ENCODE results near the gene GRM8.

Gene GRM8

DNA sequence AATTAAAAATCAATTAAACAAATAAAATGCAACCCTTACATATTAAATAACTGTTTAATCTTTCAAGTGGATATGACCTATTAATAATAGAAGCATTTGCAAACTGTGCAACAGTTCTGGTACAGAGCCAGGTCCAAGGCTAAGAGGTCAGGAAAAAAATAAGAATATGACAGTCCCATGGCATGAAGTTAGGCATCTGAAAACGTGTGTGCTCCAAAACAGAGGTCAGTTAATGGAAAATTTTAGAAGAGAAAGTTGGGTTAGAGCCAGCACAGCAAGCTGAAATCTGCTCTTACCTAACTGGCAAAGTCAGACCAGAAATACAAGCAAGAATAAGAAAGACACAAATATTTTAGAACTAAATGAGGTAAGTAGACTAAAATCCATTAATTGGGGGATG lies 757.7 kb downstream of the GRM8 start:
- no peak for TF ChIP-seq ZFX (IDR thresholded peaks at IDR 0.05)
- TF ChIP-seq, protein P1, sequence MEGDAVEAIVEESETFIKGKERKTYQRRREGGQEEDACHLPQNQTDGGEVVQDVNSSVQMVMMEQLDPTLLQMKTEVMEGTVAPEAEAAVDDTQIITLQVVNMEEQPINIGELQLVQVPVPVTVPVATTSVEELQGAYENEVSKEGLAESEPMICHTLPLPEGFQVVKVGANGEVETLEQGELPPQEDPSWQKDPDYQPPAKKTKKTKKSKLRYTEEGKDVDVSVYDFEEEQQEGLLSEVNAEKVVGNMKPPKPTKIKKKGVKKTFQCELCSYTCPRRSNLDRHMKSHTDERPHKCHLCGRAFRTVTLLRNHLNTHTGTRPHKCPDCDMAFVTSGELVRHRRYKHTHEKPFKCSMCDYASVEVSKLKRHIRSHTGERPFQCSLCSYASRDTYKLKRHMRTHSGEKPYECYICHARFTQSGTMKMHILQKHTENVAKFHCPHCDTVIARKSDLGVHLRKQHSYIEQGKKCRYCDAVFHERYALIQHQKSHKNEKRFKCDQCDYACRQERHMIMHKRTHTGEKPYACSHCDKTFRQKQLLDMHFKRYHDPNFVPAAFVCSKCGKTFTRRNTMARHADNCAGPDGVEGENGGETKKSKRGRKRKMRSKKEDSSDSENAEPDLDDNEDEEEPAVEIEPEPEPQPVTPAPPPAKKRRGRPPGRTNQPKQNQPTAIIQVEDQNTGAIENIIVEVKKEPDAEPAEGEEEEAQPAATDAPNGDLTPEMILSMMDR (conservative IDR thresholded peaks at IDR 0.05) = no peak
- no peak overlapping the region for H3K27ac ChIP-seq

DNA sequence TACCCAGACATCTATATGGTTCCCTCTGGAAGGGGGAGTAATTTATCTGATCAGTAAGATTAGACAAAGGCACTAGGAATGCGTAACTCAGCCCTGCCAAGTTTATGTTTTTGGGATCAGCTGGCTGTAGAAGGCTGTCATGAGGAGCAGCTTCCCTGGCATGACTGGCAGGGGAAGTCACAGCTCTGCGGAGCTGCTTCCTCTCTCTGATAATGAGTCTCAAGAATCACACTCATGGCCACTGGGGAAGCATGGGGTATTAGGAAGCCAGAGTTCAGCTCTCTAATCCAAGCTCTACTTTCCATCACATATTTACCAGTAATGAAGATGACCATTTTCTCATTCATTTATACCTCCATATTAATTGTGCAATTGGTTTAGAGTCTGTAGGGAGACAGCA lies 758.9 kb downstream of the GRM8 start:
- H3K27ac ChIP-seq = no peak overlapping the region
- TF ChIP-seq, protein P1 (conservative IDR thresholded peaks at IDR 0.05) = no peak
- TF ChIP-seq ZFX (IDR thresholded peaks at IDR 0.05) = no peak

DNA sequence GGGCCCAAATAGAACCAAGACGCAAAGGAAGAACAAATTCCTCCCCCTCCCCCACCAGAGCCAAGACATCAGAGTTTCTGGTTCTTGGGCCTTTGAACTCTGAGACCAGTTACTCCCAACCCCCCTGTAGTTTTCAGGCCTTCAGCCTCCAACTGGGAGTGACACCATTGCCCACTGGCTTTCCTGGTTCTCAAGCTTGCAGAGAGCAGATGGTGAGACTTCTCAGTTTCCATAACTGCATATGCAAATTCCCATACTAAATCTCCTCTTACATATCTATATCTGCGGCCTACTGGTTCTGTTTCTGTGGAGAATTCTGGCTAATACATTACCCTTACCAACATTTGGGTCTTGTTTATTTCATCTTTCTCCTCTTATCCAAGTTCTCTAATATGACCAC lies 762.9 kb downstream of the GRM8 start:
- TF ChIP-seq, protein P1 (conservative IDR thresholded peaks at IDR 0.05) = no peak
- TF ChIP-seq ZFX (IDR thresholded peaks at IDR 0.05) = no peak
- no peak overlapping the region for H3K27ac ChIP-seq

DNA sequence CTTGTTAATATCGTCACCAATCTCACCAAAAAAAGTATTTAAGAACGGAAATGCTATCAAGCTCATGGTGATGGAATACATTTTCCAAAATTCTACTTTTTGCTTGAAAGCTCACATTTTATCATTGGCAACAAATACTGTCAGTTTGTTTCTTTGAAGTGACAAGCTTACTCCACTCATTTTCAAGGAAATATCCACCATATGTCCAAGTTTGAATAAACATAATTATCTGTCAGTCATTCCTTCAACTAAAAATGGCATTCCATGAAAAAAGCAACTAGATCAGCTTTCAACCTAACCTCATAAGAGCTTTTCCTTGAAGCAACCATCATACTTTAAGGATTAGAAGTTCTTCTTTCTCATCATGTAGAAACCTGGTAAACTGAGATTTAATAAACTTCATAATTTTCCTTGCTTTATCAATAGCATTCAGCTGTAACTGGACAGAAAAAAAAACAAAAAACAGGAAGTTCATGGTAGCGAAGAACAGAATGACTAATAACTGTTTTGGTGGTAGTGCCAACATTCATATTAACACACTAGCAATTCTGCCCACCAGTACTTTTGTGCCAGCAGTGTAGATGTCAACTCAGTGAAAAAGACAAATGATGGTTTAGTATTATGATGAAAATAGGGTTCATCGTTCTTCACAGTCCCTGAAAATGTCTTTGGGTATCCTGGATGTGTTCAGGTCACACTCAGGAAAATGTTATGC lies 764.9 kb downstream of the GRM8 start:
- H3K27ac ChIP-seq = no peak overlapping the region
- TF ChIP-seq, protein P1 (conservative IDR thresholded peaks at IDR 0.05) = no peak
- no peak for TF ChIP-seq ZFX (IDR thresholded peaks at IDR 0.05)

- TF ChIP-seq ZFX (IDR thresholded peaks at IDR 0.05) = no peak
- TF ChIP-seq, protein P1 (conservative IDR thresholded peaks at IDR 0.05) = no peak
- H3K27ac ChIP-seq = no peak overlapping the region
Observed at GRCh38 chr7:126486806-126487205, 765.9 kb downstream of the GRM8 start.

- no peak overlapping the region for H3K27ac ChIP-seq
- TF ChIP-seq, protein P1 (conservative IDR thresholded peaks at IDR 0.05) = no peak
- no peak for TF ChIP-seq ZFX (IDR thresholded peaks at IDR 0.05)
Observed at GRCh38 chr7:126485791-126486190, 767.0 kb downstream of the GRM8 start.

DNA sequence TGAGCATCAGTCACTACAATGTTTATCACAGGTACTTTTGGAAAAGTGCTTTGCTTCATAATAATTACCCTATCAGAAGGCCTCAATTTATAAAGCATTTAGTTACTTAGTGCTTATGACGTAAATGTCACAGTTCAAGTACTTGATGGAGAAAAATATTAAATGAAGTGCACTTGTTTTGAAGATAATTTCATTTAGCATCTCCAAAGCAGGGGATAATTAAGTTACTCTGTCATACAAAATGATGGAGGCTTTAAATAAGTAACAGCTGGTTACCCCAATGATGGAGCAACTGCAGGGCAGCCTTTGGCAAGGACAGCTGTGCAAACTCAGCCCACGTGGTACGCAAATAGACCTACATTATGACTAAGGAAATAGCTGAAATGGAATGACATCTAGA lies 768.8 kb downstream of the GRM8 start:
- H3K27ac ChIP-seq = no peak overlapping the region
- no peak for TF ChIP-seq ZFX (IDR thresholded peaks at IDR 0.05)
- TF ChIP-seq, protein P1 (conservative IDR thresholded peaks at IDR 0.05) = no peak
